Endodermal cell (in vitro differentiated cells): ENCODE results near the gene ZNF226. TPM values are rescaled to one million over a fixed set of nuclear protein-coding genes. Genes with fewer than 3 reads are reported as not detected.
"Not testable (repeated sequence)": the region's sequence is repeated elsewhere in the genome, so short reads cannot be mapped to it uniquely, and the experiment has no call there.

Source experiments
- DNase-seq: peaks from one replicate; pipeline ENCODE4 v3.0.0-alpha.2; 2017
- H3K27ac ChIP-seq: 2 replicates; pipeline ENCODE4 v1.5.1; 2013; ENCODE audit warnings: mild to moderate bottlenecking, low read depth, low read length, moderate library complexity
- H3K27me3 ChIP-seq: 2 replicates; pipeline ENCODE4 v1.6.1; 2013; ENCODE audit warnings: mild to moderate bottlenecking, low read length, moderate library complexity; ENCODE audit not compliant: insufficient read depth, control insufficient read depth, poor library complexity, severe bottlenecking
- H3K36me3 ChIP-seq: 2 replicates; pipeline ENCODE4 v1.7.0; 2013; ENCODE audit warnings: mild to moderate bottlenecking, low read length, moderate library complexity; ENCODE audit not compliant: control insufficient read depth, insufficient read depth
- H3K4me1 ChIP-seq: one replicate; pipeline ENCODE4 v1.7.0; 2013; ENCODE audit warnings: low read length; ENCODE audit not compliant: control insufficient read depth, insufficient read depth
- H3K4me3 ChIP-seq: 2 replicates; pipeline ENCODE4 v1.5.1; 2013; ENCODE audit warnings: mild to moderate bottlenecking, low read length, moderate library complexity
- H3K9ac ChIP-seq: 2 replicates; pipeline ENCODE4 v1.6.1; 2013; ENCODE audit warnings: mild to moderate bottlenecking, low read length, moderate library complexity; ENCODE audit not compliant: poor library complexity, severe bottlenecking; ENCODE audit errors: extremely low read depth
- H3K9me3 ChIP-seq: 2 replicates; pipeline ENCODE4 v1.6.1; 2013; ENCODE audit warnings: mild to moderate bottlenecking, low read length, moderate library complexity; ENCODE audit not compliant: control insufficient read depth
- H3K27ac Mint-ChIP-seq: 2 replicates; pipeline ENCODE4 v1.8.0; 2020; ENCODE audit warnings: mixed read lengths
- H3K27me3 Mint-ChIP-seq: 2 replicates; pipeline ENCODE4 v1.8.0; 2021; ENCODE audit warnings: mild to moderate bottlenecking, mixed read lengths; ENCODE audit not compliant: insufficient read depth
- H3K36me3 Mint-ChIP-seq: 2 replicates; pipeline ENCODE4 v1.8.0; 2020; ENCODE audit warnings: low read depth, mixed read lengths
- H3K4me1 Mint-ChIP-seq: 2 replicates; pipeline ENCODE4 v1.8.0; 2020; ENCODE audit warnings: mixed read lengths
- H3K4me3 Mint-ChIP-seq: 2 replicates; pipeline ENCODE4 v1.8.0; 2020; ENCODE audit warnings: mild to moderate bottlenecking, moderate library complexity, mixed read lengths
- H3K9me3 Mint-ChIP-seq: 2 replicates; pipeline ENCODE4 v1.8.0; 2020; ENCODE audit warnings: mild to moderate bottlenecking, mixed read lengths
- CTCF ChIP-seq: fragments of 200-600 bp; sonication (generic); conservative IDR thresholded peaks from 2 replicates; pipeline ENCODE4 v1.5.0; 2021; ENCODE audit warnings: antibody characterized with exemption, mild to moderate bottlenecking
- WGBS, 2 experiments: methylation state at CpG; one replicate each; pipeline versions ENCODE4 v1.1.5 to v1.1.7; 2013; ENCODE audit warnings: missing lambda C conversion rate in 2 of 2, mixed read lengths in 1 of 2; ENCODE audit not compliant: insufficient coverage in 1 of 2, insufficient read length in 1 of 2; 5-methylcytosine and 5-hydroxymethylcytosine counted together
- long read RNA-seq, 4 experiments: library from polyadenylated mRNA in 2 of 4; library from RNA in 1 of 4; library from capped mRNA in 1 of 4; stranded (forward) in 3 of 4; unstranded in 1 of 4; transcript quantifications; one replicate each; pipeline ENCODE4 v2.0.0, GENCODE V29; 2020 to 2021; ENCODE audit warnings: inconsistent platforms in 1 of 4
- polyA plus RNA-seq, 2 experiments: library from polyadenylated mRNA; stranded (reverse); fragments of 50-300 nt; gene quantifications; one replicate each; pipeline ENCODE4 v1.2.3, GENCODE V29; 2013
- total RNA-seq, 2 donors: library from RNA; stranded (reverse); fragmentation: NEBNext Ultra II Directional in 1 of 2; extraction: Animal tissue kit (Norgen Biotek cat#: 25700) in 1 of 2; gene quantifications; 2 replicates in 1 of 2; 3 replicates in 1 of 2; pipeline ENCODE4 v1.2.1, GENCODE V29; 2021

ZNF226 gene
- total RNA-seq: 10 to 100 TPM; 21.0 to 28.0 TPM
- 32.3 TPM for polyA plus RNA-seq (2013, experiment 1 of 2)
- 24.3 TPM for polyA plus RNA-seq (2013, experiment 2 of 2)
- long read RNA-seq, experiment 1, partial matches to known transcripts: 4 of 7 reads
- long read RNA-seq, experiment 1, other reads (novel, unspliced or antisense): 1 of 7 reads
- long read RNA-seq, experiment 2, full-length matches to known transcripts: 18 of 25 reads
- long read RNA-seq, experiment 2, partial matches to known transcripts: 0 of 25 reads
- long read RNA-seq, experiment 2, other reads (novel, unspliced or antisense): 7 of 25 reads
- long read RNA-seq, experiment 3, transcript ZNF226-218 (6 exons, 548 nt): major isoform, 17 of 49 reads
- long read RNA-seq, experiment 3, transcript ZNF226-209 (6 exons, 576 nt): minor isoform, 10 of 49 reads
- long read RNA-seq, experiment 3, partial matches to known transcripts: 4 of 49 reads
- long read RNA-seq, experiment 3, other reads (novel, unspliced or antisense): 13 of 49 reads
- long read RNA-seq, experiment 4, full-length matches to known transcripts: 17 of 22 reads
- long read RNA-seq, experiment 4, partial matches to known transcripts: 4 of 22 reads
- long read RNA-seq, experiment 4, other reads (novel, unspliced or antisense): 1 of 22 reads

- Histone ChIP-seq H3K4me1 (no peaks in the 10 kb centered on the region), H3K27ac (peak within 1 kb of the TSS; percentile 48), H3K9ac (peak within 1 kb of the TSS; percentile 69), H3K27me3 (peaks cover 5% of the 10 kb centered on the region), H3K9me3 (peaks cover 7% of the 10 kb centered on the region), H3K36me3 (peaks cover 31% of the 10 kb centered on the region), H3K4me3 (peak within 1 kb of the TSS; percentile 92)
- peak; percentile 94 for DNase-seq
- Mint-ChIP-seq H3K27ac (peak within 1 kb of the TSS; percentile 98), H3K27me3 (peaks cover 27% of the 10 kb centered on the region), H3K4me1 (peaks cover 9% of the 10 kb centered on the region), H3K9me3 (peaks cover 2% of the 10 kb centered on the region), H3K4me3 (peak within 1 kb of the TSS; percentile 93), H3K36me3 (peaks cover 32% of the 10 kb centered on the region)
- WGBS, 2 experiments: 0% methylated on average over 18 to 31 of the region's 32 CpGs
- no peak for TF ChIP-seq CTCF
Measured at GRCh38 chr19:44164673-44165512, at the start of gene ZNF226. ZNF226 (plus strand) TSS chr19:44165100; CDS start chr19:44170081, 4,981 bp downstream.

DNA sequence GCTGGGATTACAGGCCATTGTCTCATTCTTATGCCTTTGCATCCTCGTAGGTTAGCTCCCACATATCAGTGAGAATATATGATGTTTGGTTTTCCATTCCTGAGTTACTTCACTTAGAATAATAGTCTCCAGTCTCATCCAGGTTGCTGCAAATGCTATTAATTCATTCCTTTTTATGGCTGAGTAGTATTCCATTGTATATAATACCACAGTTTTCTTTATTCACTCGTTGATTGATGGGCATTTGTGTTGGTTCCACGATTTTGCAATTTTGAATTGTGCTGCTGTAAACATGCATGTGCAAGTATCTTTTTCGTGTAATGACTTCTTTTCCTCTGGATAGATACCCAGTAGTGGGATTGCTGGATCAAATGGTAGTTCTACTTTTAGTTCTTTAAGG is 43.7 kb upstream of the ZNF226 start:
- not testable (repeated sequence) for H3K27ac ChIP-seq, H3K4me1 Mint-ChIP-seq, H3K9ac ChIP-seq, H3K27me3 ChIP-seq, H3K27ac Mint-ChIP-seq, H3K4me3 ChIP-seq, H3K9me3 ChIP-seq, H3K4me3 Mint-ChIP-seq, H3K27me3 Mint-ChIP-seq, H3K4me1 ChIP-seq, DNase-seq
- WGBS, 2 experiments: 90 to 100% methylated on average over 2 to 4 of the region's 4 CpGs
- peaks cover 41% of the 10 kb centered on the region for H3K36me3 ChIP-seq
- H3K9me3 Mint-ChIP-seq: peaks cover 26% of the 10 kb centered on the region
- H3K36me3 Mint-ChIP-seq: peaks cover 89% of the 10 kb centered on the region

- Mint-ChIP-seq H3K9me3 (peaks cover 20% of the 10 kb centered on the region), H3K27ac (no peak overlapping the region), H3K4me1 (no peaks in the 10 kb centered on the region), H3K4me3 (no peak overlapping the region), H3K27me3 (peaks cover 1% of the 10 kb centered on the region), H3K36me3 (peaks cover 40% of the 10 kb centered on the region)
- H3K4me1 ChIP-seq: no peaks in the 10 kb centered on the region
- peaks cover 45% of the 10 kb centered on the region for H3K36me3 ChIP-seq
- no peak overlapping the region for H3K4me3 ChIP-seq
- H3K9me3 ChIP-seq: peaks cover 15% of the 10 kb centered on the region
- WGBS, 2 experiments: 91 to 93% methylated on average over 3 to 5 of the region's 5 CpGs
- H3K9ac ChIP-seq: no peak overlapping the region
- TF ChIP-seq CTCF: no peak
- DNase-seq: no peak
- H3K27ac ChIP-seq: no peak overlapping the region
- H3K27me3 ChIP-seq: no peaks in the 10 kb centered on the region
Measured at GRCh38 chr19:44131955-44132354, 32.9 kb upstream of the ZNF226 start.
